Measurements from ENCODE around the gene ZNF644. TPM values are rescaled to one million over a fixed set of nuclear protein-coding genes. Genes with fewer than 3 reads are reported as not detected.

The ZNF644 gene
- 11.5 to 19.4 TPM (median 15.3 TPM) in 5 replicates for total RNA-seq (2022; extraction: Qiagen RNA extraction; ENCODE audit: low read depth)

GRCh38 chr1:91021686-91022517 lies at the start of gene ZNF644:
ZNF644 (minus strand) TSS chr1:91022035; CDS start chr1:90982353, 39,682 bp downstream.

